Mesenchymal stem cell (in vitro differentiated cells and primary cell): Measurements from ENCODE around the gene EVC.

Experiments
- DNase-seq: peaks from one replicate; pipeline ENCODE4 v3.0.0-alpha.2; 2013
- H2AFZ ChIP-seq: one replicate; pipeline ENCODE4 v1.6.1; 2013; ENCODE audit warnings: low read depth, mild to moderate bottlenecking, control low read depth, inconsistent platforms, low read length, moderate library complexity
- H2AK5ac ChIP-seq: 2 replicates; pipeline ENCODE4 v1.6.1; 2013; ENCODE audit warnings: low read length, moderate library complexity, mild to moderate bottlenecking, inconsistent platforms; ENCODE audit not compliant: severe bottlenecking
- H2BK120ac ChIP-seq: one replicate; pipeline ENCODE4 v1.6.1; 2013; ENCODE audit warnings: low read depth, mild to moderate bottlenecking, inconsistent platforms, low read length, moderate library complexity
- H2BK12ac ChIP-seq, 2 experiments: one replicate each; pipeline ENCODE4 v1.6.1; 2013; ENCODE audit warnings: inconsistent platforms in 2 of 2, low read length in 2 of 2, mild to moderate bottlenecking in 2 of 2, moderate library complexity in 2 of 2, control low read depth in 1 of 2
- H2BK15ac ChIP-seq: one replicate; pipeline ENCODE4 v1.6.1; 2013; ENCODE audit warnings: mild to moderate bottlenecking, low read depth, inconsistent platforms; ENCODE audit not compliant: poor library complexity, severe bottlenecking
- H2BK5ac ChIP-seq: 2 replicates; pipeline ENCODE4 v1.6.1; 2013; ENCODE audit warnings: low read depth, mild to moderate bottlenecking, low read length, control low read depth, inconsistent platforms; ENCODE audit not compliant: poor library complexity, severe bottlenecking
- H3K14ac ChIP-seq, 2 experiments: one replicate each; pipeline ENCODE4 v1.6.1; 2013; ENCODE audit warnings: inconsistent platforms in 2 of 2, low read length in 2 of 2, control low read depth in 1 of 2, mild to moderate bottlenecking in 1 of 2, moderate library complexity in 1 of 2
- H3K18ac ChIP-seq, 2 experiments: one replicate each; pipeline ENCODE4 v1.6.1; 2013; ENCODE audit warnings: inconsistent platforms in 2 of 2, low read length in 2 of 2, control low read depth in 1 of 2, low read depth in 1 of 2, mild to moderate bottlenecking in 1 of 2
- H3K23ac ChIP-seq, 2 experiments: one replicate each; pipeline ENCODE4 v1.6.1; 2013; ENCODE audit warnings: inconsistent platforms in 2 of 2, low read length in 2 of 2, mild to moderate bottlenecking in 2 of 2, moderate library complexity in 2 of 2, control low read depth in 1 of 2
- H3K27ac ChIP-seq: 2 replicates; pipeline ENCODE4 v1.5.1; 2013; ENCODE audit warnings: mild to moderate bottlenecking, moderate library complexity, low read length, control low read depth, inconsistent platforms; ENCODE audit not compliant: poor library complexity, severe bottlenecking
- H3K27me3 ChIP-seq, 2 experiments: 2 replicates each; pipeline versions ENCODE4 v1.6.1 to v1.7.0; 2013; ENCODE audit warnings: low read length in 2 of 2, mild to moderate bottlenecking in 2 of 2, moderate library complexity in 2 of 2, control low read depth in 1 of 2, inconsistent platforms in 1 of 2; ENCODE audit not compliant: control insufficient read depth in 1 of 2, insufficient read depth in 1 of 2
- H3K36me3 ChIP-seq, 2 experiments: 2 replicates each; pipeline versions ENCODE4 v1.6.1 to v1.7.0; 2013; ENCODE audit warnings: low read length in 2 of 2, control low read depth in 1 of 2, inconsistent platforms in 1 of 2, low read depth in 1 of 2, mild to moderate bottlenecking in 1 of 2; ENCODE audit not compliant: insufficient read depth in 2 of 2, control insufficient read depth in 1 of 2
- H3K4ac ChIP-seq, 2 experiments: one replicate each; pipeline ENCODE4 v1.6.1; 2013; ENCODE audit warnings: inconsistent platforms in 2 of 2, low read length in 2 of 2, mild to moderate bottlenecking in 2 of 2, moderate library complexity in 2 of 2, control low read depth in 1 of 2, low read depth in 1 of 2
- H3K4me1 ChIP-seq: 2 replicates; pipeline ENCODE4 v1.6.1; 2013; ENCODE audit warnings: low read depth, low read length, control low read depth; ENCODE audit not compliant: control insufficient read depth, insufficient read depth
- H3K4me2 ChIP-seq: 2 replicates; pipeline ENCODE4 v1.6.1; 2013; ENCODE audit warnings: low read length, mild to moderate bottlenecking, inconsistent platforms; ENCODE audit not compliant: poor library complexity, severe bottlenecking
- H3K4me3 ChIP-seq, 2 experiments: 2 replicates each; pipeline versions ENCODE4 v1.5.1 to v1.7.0; 2013; ENCODE audit warnings: low read length in 2 of 2, mild to moderate bottlenecking in 2 of 2, control low read depth in 1 of 2, low read depth in 1 of 2; ENCODE audit not compliant: insufficient read depth in 1 of 2
- H3K79me1 ChIP-seq: replicated peaks from 2 replicates; pipeline ENCODE4 v1.6.1; 2013; ENCODE audit warnings: mild to moderate bottlenecking, control low read depth, low read length, inconsistent platforms; ENCODE audit not compliant: poor library complexity, severe bottlenecking
- H3K9ac ChIP-seq: 2 replicates; pipeline ENCODE4 v1.7.0; 2013; ENCODE audit warnings: mild to moderate bottlenecking, low read length, moderate library complexity
- H3K9me3 ChIP-seq: 2 replicates; pipeline ENCODE4 v1.7.0; 2013; ENCODE audit warnings: mild to moderate bottlenecking, low read length; ENCODE audit not compliant: control insufficient read depth
- H4K8ac ChIP-seq: one replicate; pipeline ENCODE4 v1.6.1; 2013; ENCODE audit warnings: inconsistent platforms, mild to moderate bottlenecking, low read length, moderate library complexity
- H4K91ac ChIP-seq: one replicate; pipeline ENCODE4 v1.6.1; 2013; ENCODE audit warnings: mild to moderate bottlenecking, low read length, inconsistent platforms
- WGBS: methylation state at CpG from one replicate; pipeline ENCODE4 v1.1.7; 2013; ENCODE audit warnings: mixed read lengths; 5-methylcytosine and 5-hydroxymethylcytosine counted together

EVC gene

GRCh38 chr4:5760246-5760645, 49.2 kb downstream of the EVC start:
- Histone ChIP-seq H2BK12ac (no peak overlapping the region), H3K27me3 (no peaks in the 10 kb centered on the region), H3K9ac (peak overlapping the region; percentile 41), H3K9me3 (peaks cover 6% of the 10 kb centered on the region), H3K4me3 (no peak overlapping the region), H2BK120ac (no peak overlapping the region), H2BK5ac (no peak overlapping the region), H3K79me1 (peaks cover 22% of the 10 kb centered on the region), H3K36me3 (peaks cover 39 to 55% of the 10 kb centered on the region in 2 experiments), H2AFZ (no peak overlapping the region), H3K4ac (no peak overlapping the region), H4K91ac (no peak overlapping the region), H3K14ac (no peak overlapping the region), H2AK5ac (peak overlapping the region; percentile 20), H3K18ac (no peak overlapping the region), H2BK15ac (no peak overlapping the region), H3K27ac (no peak overlapping the region), H3K23ac (no peak overlapping the region), H3K4me2 (no peak overlapping the region), H4K8ac (no peak overlapping the region), H3K4me1 (peaks cover 17% of the 10 kb centered on the region)
- no peak for DNase-seq
- WGBS, result 98% methylated on average over 5 of the region's 5 CpGs

- H3K18ac ChIP-seq, result no peak overlapping the region
- H3K4me1 ChIP-seq, result peaks cover 13% of the 10 kb centered on the region
- no peak overlapping the region for H2AFZ ChIP-seq
- no peak overlapping the region for H4K91ac ChIP-seq
- no peak overlapping the region for H2BK15ac ChIP-seq
- H2BK12ac ChIP-seq, result no peak overlapping the region
- no peak overlapping the region for H2BK5ac ChIP-seq
- H3K4me2 ChIP-seq, result no peak overlapping the region
- H3K4me3 ChIP-seq, result no peak overlapping the region
- H3K4ac ChIP-seq, result no peak overlapping the region
- no peak overlapping the region for H2BK120ac ChIP-seq
- DNase-seq, result no peak
- H3K9ac ChIP-seq, result no peak overlapping the region
- peaks cover 18% of the 10 kb centered on the region for H3K79me1 ChIP-seq
- peaks cover 32 to 47% of the 10 kb centered on the region in 2 experiments for H3K36me3 ChIP-seq
- peaks cover 6% of the 10 kb centered on the region for H3K9me3 ChIP-seq
- H3K14ac ChIP-seq, result no peak overlapping the region
- no peak overlapping the region for H3K23ac ChIP-seq
- H3K27me3 ChIP-seq, result no peaks in the 10 kb centered on the region
- no peak overlapping the region for H2AK5ac ChIP-seq
- 96% methylated on average over 7 of the region's 9 CpGs for whole genome bisulfite sequencing
- no peak overlapping the region for H4K8ac ChIP-seq
- H3K27ac ChIP-seq, result no peak overlapping the region
Measured at GRCh38 chr4:5760936-5761480, 50.0 kb downstream of the EVC start.

GRCh38 chr4:5770051-5770450, 59.0 kb downstream of the EVC start:
- no peak for DNase-seq
- H3K36me3 ChIP-seq, result peaks cover 37 to 63% of the 10 kb centered on the region in 2 experiments
- no peak overlapping the region for H2AK5ac ChIP-seq
- no peak overlapping the region for H3K14ac ChIP-seq
- no peak overlapping the region for H3K9ac ChIP-seq
- no peak overlapping the region for H3K27ac ChIP-seq
- H3K4me2 ChIP-seq, result no peak overlapping the region
- H3K23ac ChIP-seq, result no peak overlapping the region
- no peak overlapping the region for H2BK15ac ChIP-seq
- H3K9me3 ChIP-seq, result no peaks in the 10 kb centered on the region
- H2BK5ac ChIP-seq, result no peak overlapping the region
- no peak overlapping the region for H4K91ac ChIP-seq
- H3K4ac ChIP-seq, result no peak overlapping the region
- peaks cover 17% of the 10 kb centered on the region for H3K4me1 ChIP-seq
- H3K18ac ChIP-seq, result no peak overlapping the region
- H3K27me3 ChIP-seq, result no peaks in the 10 kb centered on the region
- peaks cover 15% of the 10 kb centered on the region for H3K79me1 ChIP-seq
- no peak overlapping the region for H2BK120ac ChIP-seq
- no peak overlapping the region for H3K4me3 ChIP-seq
- no peak overlapping the region for H2AFZ ChIP-seq
- 98% methylated on average over 4 of the region's 4 CpGs for WGBS
- H4K8ac ChIP-seq, result no peak overlapping the region
- no peak overlapping the region for H2BK12ac ChIP-seq

GRCh38 chr4:5772528-5773270, 61.7 kb downstream of the EVC start:
- no peak overlapping the region for H3K4me3 ChIP-seq
- peak overlapping the region; percentile 33 for H4K8ac ChIP-seq
- DNase-seq, result no peak
- no peak overlapping the region for H3K4me2 ChIP-seq
- H4K91ac ChIP-seq, result peak overlapping the region; percentile 84
- H2BK120ac ChIP-seq, result no peak overlapping the region
- no peaks in the 10 kb centered on the region for H3K27me3 ChIP-seq
- H3K9ac ChIP-seq, result peak overlapping the region; percentile 80
- peaks cover 17% of the 10 kb centered on the region for H3K4me1 ChIP-seq
- H2BK15ac ChIP-seq, result no peak overlapping the region
- H3K9me3 ChIP-seq, result peaks cover 24% of the 10 kb centered on the region
- peak overlapping the region; percentile 14 to 25 for H3K4ac ChIP-seq
- H3K23ac ChIP-seq, result no peak overlapping the region
- peaks cover 15% of the 10 kb centered on the region for H3K79me1 ChIP-seq
- no peak overlapping the region for H2AFZ ChIP-seq
- peak overlapping the region; percentile 31 to 33 for H2BK12ac ChIP-seq
- H3K18ac ChIP-seq, result peak overlapping the region; percentile 48 to 70
- no peak overlapping the region for H2BK5ac ChIP-seq
- peak overlapping the region; percentile 71 for H3K27ac ChIP-seq
- no peak overlapping the region for H3K14ac ChIP-seq
- WGBS, result 92% methylated on average over 9 of the region's 9 CpGs
- H3K36me3 ChIP-seq, result peaks cover 38 to 89% of the 10 kb centered on the region in 2 experiments
- peak overlapping the region; percentile 85 for H2AK5ac ChIP-seq
